Endodermal cell (in vitro differentiated cells): ENCODE data around the gene SPATA21. TPM values are rescaled to one million over a fixed set of nuclear protein-coding genes. Genes with fewer than 3 reads are reported as not detected.
"Not testable (repeated sequence)": the region's sequence is repeated elsewhere in the genome, so short reads cannot be mapped to it uniquely, and the experiment has no call there.

ENCODE experiments used
- DNase-seq: peaks from one replicate; pipeline ENCODE4 v3.0.0-alpha.2; 2017
- H3K27ac ChIP-seq: 2 replicates; pipeline ENCODE4 v1.5.1; 2013; ENCODE audit warnings: mild to moderate bottlenecking, low read depth, low read length, moderate library complexity
- H3K27me3 ChIP-seq: 2 replicates; pipeline ENCODE4 v1.6.1; 2013; ENCODE audit warnings: mild to moderate bottlenecking, low read length, moderate library complexity; ENCODE audit not compliant: insufficient read depth, control insufficient read depth, poor library complexity, severe bottlenecking
- H3K36me3 ChIP-seq: 2 replicates; pipeline ENCODE4 v1.7.0; 2013; ENCODE audit warnings: mild to moderate bottlenecking, low read length, moderate library complexity; ENCODE audit not compliant: control insufficient read depth, insufficient read depth
- H3K4me1 ChIP-seq: one replicate; pipeline ENCODE4 v1.7.0; 2013; ENCODE audit warnings: low read length; ENCODE audit not compliant: control insufficient read depth, insufficient read depth
- H3K4me3 ChIP-seq: 2 replicates; pipeline ENCODE4 v1.5.1; 2013; ENCODE audit warnings: mild to moderate bottlenecking, low read length, moderate library complexity
- H3K9ac ChIP-seq: 2 replicates; pipeline ENCODE4 v1.6.1; 2013; ENCODE audit warnings: mild to moderate bottlenecking, low read length, moderate library complexity; ENCODE audit not compliant: poor library complexity, severe bottlenecking; ENCODE audit errors: extremely low read depth
- H3K9me3 ChIP-seq: 2 replicates; pipeline ENCODE4 v1.6.1; 2013; ENCODE audit warnings: mild to moderate bottlenecking, low read length, moderate library complexity; ENCODE audit not compliant: control insufficient read depth
- H3K27ac Mint-ChIP-seq: 2 replicates; pipeline ENCODE4 v1.8.0; 2020; ENCODE audit warnings: mixed read lengths
- H3K27me3 Mint-ChIP-seq: 2 replicates; pipeline ENCODE4 v1.8.0; 2021; ENCODE audit warnings: mild to moderate bottlenecking, mixed read lengths; ENCODE audit not compliant: insufficient read depth
- H3K36me3 Mint-ChIP-seq: 2 replicates; pipeline ENCODE4 v1.8.0; 2020; ENCODE audit warnings: low read depth, mixed read lengths
- H3K4me1 Mint-ChIP-seq: 2 replicates; pipeline ENCODE4 v1.8.0; 2020; ENCODE audit warnings: mixed read lengths
- H3K4me3 Mint-ChIP-seq: 2 replicates; pipeline ENCODE4 v1.8.0; 2020; ENCODE audit warnings: mild to moderate bottlenecking, moderate library complexity, mixed read lengths
- H3K9me3 Mint-ChIP-seq: 2 replicates; pipeline ENCODE4 v1.8.0; 2020; ENCODE audit warnings: mild to moderate bottlenecking, mixed read lengths
- CTCF ChIP-seq: fragments of 200-600 bp; sonication (generic); conservative IDR thresholded peaks from 2 replicates; pipeline ENCODE4 v1.5.0; 2021; ENCODE audit warnings: antibody characterized with exemption, mild to moderate bottlenecking
- WGBS, 2 experiments: methylation state at CpG; one replicate each; pipeline versions ENCODE4 v1.1.5 to v1.1.7; 2013; ENCODE audit warnings: missing lambda C conversion rate in 2 of 2, mixed read lengths in 1 of 2; ENCODE audit not compliant: insufficient coverage in 1 of 2, insufficient read length in 1 of 2; 5-methylcytosine and 5-hydroxymethylcytosine counted together
- total RNA-seq, 2 donors: library from RNA; stranded (reverse); fragmentation: NEBNext Ultra II Directional in 1 of 2; extraction: Animal tissue kit (Norgen Biotek cat#: 25700) in 1 of 2; gene quantifications; 2 replicates in 1 of 2; 3 replicates in 1 of 2; pipeline ENCODE4 v1.2.1, GENCODE V29; 2021

The SPATA21 gene
- total RNA-seq, 2 donors from 2014 or later: not detected

GRCh38 chr1:16366722-16367257 lies 70.4 kb downstream of the SPATA21 start, which contains the start of gene SZRD1:
Gene SZRD1, plus strand, starts transcription at chr1:16367242. Its CDS starts 16 bp downstream, at chr1:16367258.
- Mint-ChIP-seq H3K36me3 (peaks cover 6% of the 10 kb centered on the region), H3K9me3 (no peaks in the 10 kb centered on the region), H3K4me1 (peaks cover 15% of the 10 kb centered on the region), H3K27ac (peak within 1 kb of the TSS; percentile 98), H3K4me3 (peak within 1 kb of the TSS; percentile 96), H3K27me3 (peaks cover 5% of the 10 kb centered on the region)
- Histone ChIP-seq H3K9ac (peak within 1 kb of the TSS; percentile 89), H3K9me3 (no peaks in the 10 kb centered on the region), H3K4me1 (peaks cover 7% of the 10 kb centered on the region), H3K27ac (peak within 1 kb of the TSS; percentile 92), H3K27me3 (no peaks in the 10 kb centered on the region), H3K4me3 (peak within 1 kb of the TSS; percentile 91), H3K36me3 (peaks cover 5% of the 10 kb centered on the region)
- no peak for TF ChIP-seq CTCF
- 3 to 14% methylated on average over 7 to 24 of the region's 24 CpGs for WGBS, 2 experiments
- DNase-seq: peak; percentile 99

- not testable (repeated sequence) for H3K36me3 ChIP-seq, H3K4me3 ChIP-seq, H3K27me3 Mint-ChIP-seq, H3K27ac Mint-ChIP-seq, DNase-seq, H3K4me1 ChIP-seq, H3K9ac ChIP-seq, H3K36me3 Mint-ChIP-seq, H3K9me3 ChIP-seq, H3K27ac ChIP-seq, H3K9me3 Mint-ChIP-seq, H3K27me3 ChIP-seq, H3K4me3 Mint-ChIP-seq
- 96 to 100% methylated on average over 1 to 3 of the region's 3 CpGs for WGBS, 2 experiments
- H3K4me1 Mint-ChIP-seq: peaks cover 15% of the 10 kb centered on the region
These were observed 72.1 kb downstream of the SPATA21 start for GRCh38 chr1:16365146-16365498.

DNA sequence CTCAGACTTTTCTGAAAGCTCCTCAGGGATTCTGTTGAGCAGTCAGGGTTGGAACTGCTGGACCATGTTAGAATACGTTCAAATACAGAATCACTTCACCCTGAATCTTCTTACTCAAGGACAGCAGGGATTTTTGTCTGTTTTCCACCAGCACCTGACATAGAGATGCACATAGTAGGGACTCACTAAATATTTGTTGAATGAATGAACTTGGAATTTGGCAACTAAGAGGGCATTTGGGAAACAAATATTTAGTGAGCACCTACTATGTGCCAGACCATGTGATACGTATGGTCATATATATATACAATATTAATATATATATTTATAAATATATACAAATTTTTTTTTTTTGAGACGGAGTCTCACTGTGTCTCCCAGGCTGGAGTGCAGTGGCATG lies 80.4 kb downstream of the SPATA21 start:
- no peak overlapping the region for H3K27ac Mint-ChIP-seq

More for the DNA sequence above, 80.4 kb downstream of the SPATA21 start:
- TF ChIP-seq CTCF: no peak
- no peak overlapping the region for H3K4me3 Mint-ChIP-seq
- no peak overlapping the region for H3K9ac ChIP-seq
- no peak overlapping the region for H3K4me3 ChIP-seq
- no peaks in the 10 kb centered on the region for H3K9me3 Mint-ChIP-seq
- no peaks in the 10 kb centered on the region for H3K36me3 ChIP-seq
- peaks cover 3% of the 10 kb centered on the region for H3K4me1 Mint-ChIP-seq
- H3K4me1 ChIP-seq: no peaks in the 10 kb centered on the region
- 87% methylated on average over 2 of the region's 3 CpGs; no CpG with 5 or more reads in 1 of the 2 experiments for WGBS, 2 experiments
- no peak overlapping the region for H3K27ac ChIP-seq
- no peaks in the 10 kb centered on the region for H3K27me3 Mint-ChIP-seq
- DNase-seq: no peak
- no peaks in the 10 kb centered on the region for H3K27me3 ChIP-seq
- no peaks in the 10 kb centered on the region for H3K36me3 Mint-ChIP-seq
- H3K9me3 ChIP-seq: no peaks in the 10 kb centered on the region
